ENCODE measurements around the gene KIAA1328. TPM values are rescaled to one million over a fixed set of nuclear protein-coding genes. Genes with fewer than 3 reads are reported as not detected.

Gene KIAA1328
- 10 to 100 TPM in 3 of 8 experiments, 1 to 10 TPM in 5; 2.3 to 11.3 (median 8.8) TPM for total RNA-seq

DNA sequence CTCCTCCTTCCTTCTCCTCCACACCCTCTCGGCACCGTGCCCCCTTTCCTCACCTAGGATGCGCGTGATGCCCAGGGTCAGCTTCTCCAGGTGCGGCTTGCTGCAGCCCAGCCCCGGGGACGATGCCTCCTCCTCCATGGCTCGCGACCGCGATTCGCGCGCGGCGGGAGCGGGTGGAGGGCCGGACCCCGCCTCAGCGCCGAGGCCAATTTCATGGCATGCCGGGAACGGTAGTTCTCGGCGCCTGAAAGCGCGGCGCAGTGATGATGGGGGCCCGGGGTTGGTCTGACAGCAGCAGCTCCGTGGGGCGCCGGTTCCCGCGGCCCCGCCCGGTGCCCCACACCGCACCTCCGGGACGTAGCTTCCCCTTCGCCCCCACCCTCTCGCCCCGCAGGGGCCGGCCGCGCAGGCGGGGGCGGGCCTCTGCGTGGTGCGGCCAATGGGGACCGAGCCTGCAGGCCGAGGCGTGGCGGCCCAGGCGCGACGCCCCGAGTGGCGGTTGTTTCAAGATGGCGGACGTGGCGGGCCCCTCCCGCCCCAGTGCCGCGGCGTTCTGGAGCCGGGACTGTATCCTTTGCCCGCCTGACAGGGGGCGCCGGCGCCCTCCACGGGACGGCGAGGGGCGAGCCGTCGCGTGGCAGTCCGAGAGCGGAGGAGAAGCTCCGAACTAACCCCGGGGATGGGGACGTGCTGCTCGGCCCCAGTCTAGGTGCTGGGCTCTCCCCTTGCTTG, at the start of gene KIAA1328, which contains the start of gene TPGS2:
Gene KIAA1328, plus strand, starts transcription at position 498 of the 732 bp plus-strand sequence. Its CDS starts 12 bp downstream, at position 510.
Gene TPGS2, minus strand, starts transcription at position 373 of the 732 bp plus-strand sequence. Its CDS starts 235 bp downstream, at position 138.
- Histone ChIP-seq H3K4me3 (peak within 1 kb of the TSS; percentile 49 to 89 (median 73)), H3K4me1 (replicated peaks in 1 of 2) (peaks cover 7 to 22% of the 10 kb centered on the region in 2 donors), H3K27ac (peak within 1 kb of the TSS; percentile 61 to 67)
- in situ Hi-C loops (cut with MboI; ENCODE audit: low pct_unique_long_range_greater_than_20kb in 2 of 9, low sequenced_read_pairs in 9 of 9, unreplicated experiment in 9 of 9): no loop called here
- 0% methylated on average over 2 to 16 of the region's 83 CpGs; no CpG with 5 or more reads in 5 of the 10 experiments for WGBS, 10 experiments
- peak; percentile 86 to 94 (median 91) for ATAC-seq (replicated peaks in 6 of 8)

DNA sequence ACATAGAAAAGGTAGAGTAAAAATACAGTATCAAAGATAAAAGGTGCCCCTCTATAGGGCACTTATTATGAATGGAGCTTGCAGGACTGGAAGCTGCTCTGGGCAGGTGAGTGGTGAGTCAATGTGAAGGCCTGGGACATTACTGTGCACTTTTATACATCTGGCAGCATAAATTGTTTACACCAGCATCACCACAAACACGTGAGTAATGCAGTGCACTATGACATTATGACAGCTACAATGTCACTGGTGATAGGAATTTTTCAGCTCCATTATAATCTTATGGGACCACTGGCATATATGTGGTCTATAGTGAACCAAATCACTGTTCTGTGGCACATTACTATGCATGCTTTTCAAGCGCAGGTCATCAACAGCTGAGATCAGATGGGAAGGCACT, 48.2 kb upstream of the KIAA1328 start:
- ATAC-seq (replicated peaks in 6 of 8): no peak
- Histone ChIP-seq H3K27ac (no peak overlapping the region), H3K4me1 (replicated peaks in 1 of 2) (no peaks in the 10 kb centered on the region), H3K4me3 (no peak overlapping the region)
- in situ Hi-C loops (cut with MboI; ENCODE audit: low pct_unique_long_range_greater_than_20kb in 2 of 9, low sequenced_read_pairs in 9 of 9, unreplicated experiment in 9 of 9): no loop called here
- WGBS, 10 experiments: 82 to 100% (median 86%) methylated on average over 1 to 2 of the region's 2 CpGs; no CpG with 5 or more reads in 5 of the 10 experiments

DNA sequence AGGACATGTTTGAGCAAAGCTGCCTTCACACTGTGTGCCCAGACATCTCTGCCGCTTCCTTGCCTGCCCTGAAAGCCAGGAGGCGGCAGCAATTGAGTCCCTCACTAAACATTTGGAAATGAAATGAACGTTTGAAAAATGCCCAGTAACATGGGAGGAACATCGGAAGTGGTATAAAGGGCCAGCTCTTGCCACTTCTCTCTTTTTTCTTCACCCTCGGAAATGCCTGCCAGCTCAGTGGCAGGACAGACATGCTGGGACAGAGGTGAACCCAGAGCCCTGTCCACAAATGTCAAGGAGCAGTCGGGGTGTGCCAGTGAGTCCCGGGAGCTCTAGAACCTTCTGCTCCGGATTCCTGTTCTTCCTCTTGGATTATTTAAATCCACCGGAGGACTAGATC, 46.2 kb upstream of the KIAA1328 start:
- H3K4me3 ChIP-seq: no peak overlapping the region
- ATAC-seq (replicated peaks in 6 of 8): no peak
- in situ Hi-C loops (cut with MboI; ENCODE audit: low pct_unique_long_range_greater_than_20kb in 2 of 9, low sequenced_read_pairs in 9 of 9, unreplicated experiment in 9 of 9): no loop called here
- WGBS, 10 experiments: 0 to 100% (median 97%) methylated on average over 1 to 7 of the region's 9 CpGs; no CpG with 5 or more reads in 2 of the 10 experiments
- H3K27ac ChIP-seq: no peak overlapping the region
- H3K4me1 ChIP-seq (replicated peaks in 1 of 2): no peaks in the 10 kb centered on the region

DNA sequence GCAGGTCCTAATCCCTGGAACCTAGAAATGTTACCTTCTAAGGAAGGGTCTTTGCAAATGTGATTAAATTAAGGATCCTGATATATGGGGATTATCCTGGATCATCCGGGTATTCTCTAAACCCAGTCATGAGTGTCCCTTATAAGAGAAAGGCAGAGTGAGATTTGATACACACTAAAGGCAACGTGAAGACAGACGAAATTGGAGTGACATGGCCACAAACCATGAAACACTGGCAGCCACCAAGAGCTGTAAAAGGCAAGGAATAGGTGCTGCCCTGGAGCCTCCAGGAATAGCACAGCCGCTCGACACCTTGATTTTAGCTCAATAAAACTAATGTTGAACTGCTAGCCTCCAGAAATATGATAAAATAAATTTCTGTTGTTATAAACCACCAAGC, 45.1 kb upstream of the KIAA1328 start:
- Histone ChIP-seq H3K4me1 (replicated peaks in 1 of 2) (no peaks in the 10 kb centered on the region), H3K4me3 (no peak overlapping the region), H3K27ac (no peak overlapping the region)
- WGBS, 10 experiments: 88 to 100% (median 100%) methylated on average over 1 to 5 of the region's 5 CpGs; no CpG with 5 or more reads in 1 of the 10 experiments
- no peak for ATAC-seq (replicated peaks in 6 of 8)
- in situ Hi-C loops (cut with MboI; ENCODE audit: low pct_unique_long_range_greater_than_20kb in 2 of 9, low sequenced_read_pairs in 9 of 9, unreplicated experiment in 9 of 9): no loop called here

DNA sequence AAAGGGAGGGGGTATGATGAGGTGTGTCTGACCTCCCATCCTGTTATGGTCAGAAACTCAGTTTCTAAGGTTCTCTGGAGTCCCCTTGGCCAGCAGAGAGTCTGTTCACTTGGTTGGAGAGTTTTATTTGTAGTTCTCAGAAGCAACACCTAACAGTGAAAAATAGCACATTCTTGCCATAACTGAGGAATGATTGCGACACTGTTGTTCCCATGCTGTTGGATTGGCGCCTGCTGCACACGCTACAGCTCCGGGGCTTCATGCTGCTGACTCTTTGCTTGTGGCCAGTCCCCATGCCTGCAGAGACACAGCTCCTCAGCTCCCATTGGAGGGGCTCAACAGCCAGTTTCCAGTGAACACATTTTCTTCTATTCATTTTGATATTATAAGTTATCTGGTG, 42.2 kb upstream of the KIAA1328 start:
- Histone ChIP-seq H3K4me3 (no peak overlapping the region), H3K27ac (no peak overlapping the region), H3K4me1 (replicated peaks in 1 of 2) (no peaks in the 10 kb centered on the region)
- peak in 4 of 8 experiments; percentile 41 to 83 (median 64) for ATAC-seq (replicated peaks in 6 of 8)
- in situ Hi-C loops (cut with MboI; ENCODE audit: low pct_unique_long_range_greater_than_20kb in 2 of 9, low sequenced_read_pairs in 9 of 9, unreplicated experiment in 9 of 9): no loop called here
- WGBS, 10 experiments: 10 to 100% (median 80%) methylated on average over 1 to 3 of the region's 4 CpGs; no CpG with 5 or more reads in 5 of the 10 experiments

DNA sequence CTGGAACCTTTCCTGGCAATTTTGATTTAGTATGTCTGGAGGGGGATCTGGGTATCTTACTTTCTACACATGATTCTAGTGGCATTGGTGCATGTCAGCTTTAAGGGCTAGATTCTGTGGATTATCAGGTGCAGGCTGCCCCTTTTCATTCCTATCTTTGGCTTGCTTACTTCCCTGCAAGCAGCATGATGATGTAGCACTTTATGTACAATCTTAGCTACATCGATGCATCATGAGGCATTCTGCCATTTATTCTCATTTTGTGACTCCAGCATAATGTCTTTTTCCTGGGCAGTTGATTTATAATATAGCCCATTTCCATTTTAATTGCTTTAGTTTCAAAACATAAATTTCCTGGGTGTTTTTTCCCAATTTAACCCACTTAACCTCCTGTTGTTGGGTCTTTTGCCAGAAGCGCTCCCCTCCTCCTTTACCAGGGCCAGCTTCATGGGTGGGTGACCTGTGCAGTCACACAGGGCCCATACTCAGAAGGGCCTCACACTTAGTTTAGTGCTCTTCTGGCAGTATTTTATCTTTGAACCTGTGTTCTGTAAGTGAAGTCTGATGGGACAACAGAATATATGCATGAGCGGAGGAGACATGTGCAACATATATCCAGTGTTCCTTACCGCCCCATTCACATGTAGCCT, 36.2 kb upstream of the KIAA1328 start:
- WGBS, 10 experiments: 40 to 100% (median 88%) methylated on average over 1 to 4 of the region's 4 CpGs; no CpG with 5 or more reads in 1 of the 10 experiments
- peaks cover 0 to 18% of the 10 kb centered on the region in 2 donors for H3K4me1 ChIP-seq (replicated peaks in 1 of 2)
- in situ Hi-C loops (cut with MboI; ENCODE audit: low pct_unique_long_range_greater_than_20kb in 2 of 9, low sequenced_read_pairs in 9 of 9, unreplicated experiment in 9 of 9): no loop called here
- H3K27ac ChIP-seq: no peak overlapping the region
- peak in 5 of 8 experiments; percentile 72 to 91 (median 85) for ATAC-seq (replicated peaks in 6 of 8)
- no peak overlapping the region for H3K4me3 ChIP-seq

DNA sequence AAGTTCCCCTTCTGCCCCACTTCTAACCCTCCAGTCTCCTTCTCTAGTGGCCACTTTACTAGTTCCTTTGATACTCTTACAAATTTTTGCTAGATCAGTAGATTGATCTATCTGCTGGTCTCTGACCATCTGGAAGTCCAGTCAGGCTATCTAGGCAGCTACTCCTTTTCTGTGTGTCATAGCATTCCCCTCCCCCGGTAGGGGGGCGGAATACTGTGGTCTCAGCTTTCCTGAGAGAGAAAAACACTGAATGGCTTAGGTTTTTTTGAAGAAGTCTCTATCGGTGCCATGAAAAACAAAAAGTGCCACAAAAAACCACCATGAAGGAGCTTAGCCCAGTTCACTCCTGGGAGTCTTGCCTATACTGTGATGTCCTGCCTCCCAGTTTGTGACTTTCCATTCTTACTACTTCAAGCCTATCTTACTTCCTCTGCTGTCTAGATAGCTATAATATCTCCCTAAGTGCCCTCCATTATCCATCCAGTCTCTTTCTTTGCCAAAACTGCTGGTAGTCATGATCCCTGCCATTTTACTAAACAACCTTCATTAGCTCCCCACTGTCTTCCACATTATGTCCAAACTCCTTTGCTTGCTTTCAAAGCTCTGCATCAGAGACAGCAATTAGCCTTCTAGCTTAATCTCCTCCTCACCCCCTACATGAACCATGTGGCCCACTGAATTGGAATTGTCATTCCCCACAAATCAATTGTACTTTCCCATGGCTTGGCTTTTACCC, 30.0 kb upstream of the KIAA1328 start:
- no peak for ATAC-seq (replicated peaks in 6 of 8)
- H3K4me1 ChIP-seq (replicated peaks in 1 of 2): no peaks in the 10 kb centered on the region
- WGBS, 10 experiments: 50 to 100% (median 94%) methylated on average over 1 to 3 of the region's 3 CpGs; no CpG with 5 or more reads in 2 of the 10 experiments
- in situ Hi-C loops (cut with MboI; ENCODE audit: low pct_unique_long_range_greater_than_20kb in 2 of 9, low sequenced_read_pairs in 9 of 9, unreplicated experiment in 9 of 9): no loop called here
- no peak overlapping the region for H3K4me3 ChIP-seq
- no peak overlapping the region for H3K27ac ChIP-seq

DNA sequence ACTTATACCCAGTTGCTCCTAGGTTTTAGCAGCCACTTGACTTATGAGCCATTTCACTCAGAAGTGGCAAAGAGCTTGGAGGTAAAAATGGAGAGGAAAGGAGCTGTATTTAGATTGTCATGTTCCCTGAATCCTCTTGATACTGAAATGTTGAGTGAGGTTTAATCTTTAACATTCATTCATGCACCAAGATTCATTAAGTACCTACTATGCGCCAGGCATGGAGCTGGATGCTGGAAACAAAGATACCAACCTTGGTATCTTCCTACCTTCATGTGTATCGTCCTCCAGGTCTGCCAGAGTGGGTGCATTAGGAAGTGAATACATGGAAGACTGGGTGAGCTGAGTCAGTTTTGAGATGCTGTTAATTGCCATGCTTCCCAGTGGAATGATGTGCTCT, 23.8 kb upstream of the KIAA1328 start:
- Histone ChIP-seq H3K27ac (no peak overlapping the region), H3K4me3 (no peak overlapping the region), H3K4me1 (replicated peaks in 1 of 2) (no peaks in the 10 kb centered on the region)
- in situ Hi-C loops (cut with MboI; ENCODE audit: low pct_unique_long_range_greater_than_20kb in 2 of 9, low sequenced_read_pairs in 9 of 9, unreplicated experiment in 9 of 9): no loop called here
- ATAC-seq (replicated peaks in 6 of 8): no peak
- 80 to 100% (median 95%) methylated on average over 1 to 2 of the region's 2 CpGs; no CpG with 5 or more reads in 4 of the 10 experiments for WGBS, 10 experiments

DNA sequence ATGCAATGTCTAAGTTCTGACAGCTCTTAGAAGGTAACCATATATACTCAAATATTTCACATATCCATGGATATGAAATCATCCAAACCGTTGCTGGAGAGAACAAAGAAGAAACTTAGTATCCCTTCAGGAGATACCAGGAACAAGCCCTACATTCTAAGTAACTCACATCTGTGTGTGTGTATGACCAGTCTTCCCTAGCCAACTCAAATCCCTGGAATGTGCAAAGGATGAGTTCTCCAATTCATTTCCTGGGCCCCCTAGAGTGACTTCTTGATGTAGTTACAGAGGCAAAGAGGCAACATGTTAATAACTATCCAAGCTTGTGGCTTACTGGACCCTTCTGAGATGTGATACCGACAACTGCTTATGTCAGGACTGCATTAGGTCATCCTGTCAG, 20.2 kb upstream of the KIAA1328 start:
- in situ Hi-C loops (cut with MboI; ENCODE audit: low pct_unique_long_range_greater_than_20kb in 2 of 9, low sequenced_read_pairs in 9 of 9, unreplicated experiment in 9 of 9): no loop called here
- WGBS, 10 experiments: 57 to 100% (median 91%) methylated on average over 1 to 2 of the region's 2 CpGs; no CpG with 5 or more reads in 4 of the 10 experiments
- no peak for ATAC-seq (replicated peaks in 6 of 8)

DNA sequence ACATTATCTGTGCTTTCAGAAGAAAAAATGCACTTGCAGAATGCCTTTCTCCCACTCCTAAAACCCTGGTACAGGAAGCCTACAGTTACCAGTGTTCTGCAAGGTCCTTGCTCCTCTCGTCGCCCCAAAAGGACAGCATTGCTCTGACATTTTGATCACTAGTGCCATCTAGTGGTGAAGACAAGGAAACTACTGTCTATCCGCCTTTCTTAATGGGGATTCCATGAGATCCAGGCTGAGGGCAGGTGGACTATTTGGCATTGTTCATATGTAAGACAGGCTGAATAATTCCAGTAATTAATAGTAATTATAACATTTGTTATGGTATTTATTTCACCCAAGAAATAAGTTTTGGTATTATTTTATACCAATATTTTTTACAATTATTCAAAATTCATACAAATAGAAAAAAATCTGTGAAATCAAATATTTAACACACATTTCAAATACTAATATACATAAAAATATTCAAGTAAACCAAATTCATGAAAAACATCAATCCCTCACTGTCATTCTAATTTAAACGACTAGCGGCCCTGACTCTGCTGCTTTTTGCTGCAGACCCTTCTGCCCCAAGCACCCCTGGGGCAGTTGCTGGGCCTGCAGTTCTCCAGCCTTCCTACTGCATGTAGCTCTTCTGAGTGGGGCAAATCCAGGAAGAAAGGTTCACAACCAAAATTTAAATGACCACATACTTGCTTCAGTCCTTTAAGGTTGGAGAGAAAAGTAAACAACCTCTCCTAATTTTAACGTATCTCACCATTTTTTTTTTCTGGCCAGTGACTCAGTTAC, 19.1 kb upstream of the KIAA1328 start:
- peak; percentile 71 to 91 (median 84) for ATAC-seq (replicated peaks in 6 of 8)
- in situ Hi-C loops (cut with MboI; ENCODE audit: low pct_unique_long_range_greater_than_20kb in 2 of 9, low sequenced_read_pairs in 9 of 9, unreplicated experiment in 9 of 9): no loop called here
- Histone ChIP-seq H3K4me3 (no peak overlapping the region), H3K4me1 (replicated peaks in 1 of 2) (peaks cover 3 to 17% of the 10 kb centered on the region in 2 donors), H3K27ac (no peak overlapping the region)
- 0 to 80% (median 30%) methylated on average over 1 to 6 of the region's 6 CpGs for WGBS, 10 experiments

More for the DNA sequence above, 20.2 kb upstream of the KIAA1328 start:
- Histone ChIP-seq H3K27ac (no peak overlapping the region), H3K4me1 (replicated peaks in 1 of 2) (peaks cover 3 to 17% of the 10 kb centered on the region in 2 donors), H3K4me3 (no peak overlapping the region)

DNA sequence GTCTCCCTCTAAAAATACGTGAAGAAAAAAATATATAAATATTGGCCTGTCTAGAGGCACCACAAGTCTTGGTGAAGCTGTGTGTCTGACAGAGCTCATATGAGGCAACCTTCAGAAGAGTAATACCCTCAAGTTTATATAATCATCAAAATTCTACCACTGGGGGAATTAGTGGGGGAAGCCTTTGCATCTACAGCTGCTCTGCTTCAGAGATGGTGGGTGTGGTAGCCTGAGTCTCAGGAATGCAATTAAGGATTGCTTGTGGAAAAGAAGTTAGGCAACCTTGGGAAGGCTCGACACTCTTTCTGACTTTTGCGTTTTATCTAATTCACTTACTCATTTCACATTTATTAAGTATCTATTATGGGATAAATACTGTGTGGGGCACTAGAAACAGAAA, 17.5 kb upstream of the KIAA1328 start:
- H3K4me1 ChIP-seq (replicated peaks in 1 of 2): peaks cover 5 to 22% of the 10 kb centered on the region in 2 donors
- no peak overlapping the region for H3K27ac ChIP-seq
- no peak overlapping the region for H3K4me3 ChIP-seq
- 0 to 100% (median 73%) methylated on average over 1 to 3 of the region's 3 CpGs; no CpG with 5 or more reads in 2 of the 10 experiments for WGBS, 10 experiments
- in situ Hi-C loops (cut with MboI; ENCODE audit: low pct_unique_long_range_greater_than_20kb in 2 of 9, low sequenced_read_pairs in 9 of 9, unreplicated experiment in 9 of 9): no loop called here
- ATAC-seq (replicated peaks in 6 of 8): peak in 3 of 8 experiments; percentile 37 to 80 (median 66)

DNA sequence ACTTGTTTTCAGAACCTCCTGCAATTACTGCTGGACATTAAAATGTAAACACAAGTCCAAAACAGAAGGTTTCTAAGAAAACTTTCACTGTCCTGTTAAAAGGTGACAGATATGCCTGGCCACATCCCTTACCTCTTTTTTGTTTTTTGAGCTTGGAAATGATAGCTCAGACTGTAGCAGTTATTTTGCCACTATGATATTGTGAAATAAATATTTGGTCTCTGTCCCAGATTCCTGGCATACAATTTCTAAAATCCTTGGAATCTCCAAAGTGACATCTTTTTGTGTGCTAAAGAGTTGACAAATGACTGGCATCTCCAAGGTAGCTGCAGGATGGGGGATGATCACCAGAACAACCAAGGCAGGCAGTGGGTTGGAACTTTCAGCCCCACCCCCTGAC, 17.0 kb upstream of the KIAA1328 start:
- Histone ChIP-seq H3K27ac (no peak overlapping the region), H3K4me3 (no peak overlapping the region), H3K4me1 (replicated peaks in 1 of 2) (peaks cover 5 to 22% of the 10 kb centered on the region in 2 donors)
- peak in 1 of 8 experiments; percentile 17 for ATAC-seq (replicated peaks in 6 of 8)
- in situ Hi-C loops (cut with MboI; ENCODE audit: low pct_unique_long_range_greater_than_20kb in 2 of 9, low sequenced_read_pairs in 9 of 9, unreplicated experiment in 9 of 9): no loop called here
